HEK293 (cell line): ENCODE data around the gene LAP3.

Experiments
- CTCF ChIA-PET: fragments of 350-600 bp; formaldehyde crosslinking; extraction: SDS; loops from one replicate; lab custom pipeline; 2021; ENCODE audit warnings: antibody characterized with exemption; lab: Yijun Ruan, JAX
- POLR2A ChIA-PET: fragments of 300-600 bp; formaldehyde crosslinking; extraction: SDS; loops from one replicate; lab custom pipeline; 2020; ENCODE audit warnings: antibody characterized with exemption, inconsistent platforms; lab: Yijun Ruan, JAX
- H3K27ac ChIP-seq: fragments of 200-500 bp; sonication (Bioruptor generic); 2 replicates; pipeline ENCODE4 v1.5.1; 2014; ENCODE audit warnings: low read depth, low read length, control low read depth, inconsistent platforms; ENCODE audit errors: extremely low read depth
- H3K36me3 ChIP-seq, 2 experiments: fragments of 200-500 bp in 1 of 2; sonication (Bioruptor generic) in 1 of 2; 1 replicate in 1 of 2; 2 replicates in 1 of 2; pipeline ENCODE4 v1.5.1; 2014 to 2017; ENCODE audit warnings: inconsistent platforms in 2 of 2, low read length in 2 of 2; ENCODE audit not compliant: control insufficient read depth in 2 of 2, insufficient read depth in 1 of 2
- H3K4me1 ChIP-seq: fragments of 200-500 bp; sonication (Bioruptor generic); 2 replicates; pipeline ENCODE4 v1.5.1; 2014; ENCODE audit warnings: mild to moderate bottlenecking, low read length, inconsistent platforms; ENCODE audit not compliant: control insufficient read depth, insufficient read depth
- H3K4me3 ChIP-seq: 2 replicates; pipeline ENCODE4 v1.5.1; 2011; ENCODE audit warnings: low read depth, mild to moderate bottlenecking, control low read depth, low read length, moderate library complexity
- H3K9me3 ChIP-seq: fragments of 200-500 bp; sonication (Bioruptor generic); 2 replicates; pipeline ENCODE4 v1.5.1; 2014; ENCODE audit warnings: low read depth, low read length, inconsistent platforms; ENCODE audit not compliant: control insufficient read depth, insufficient read depth
- EGR2 ChIP-seq: fragments of 450-650 bp; formaldehyde crosslinking; IDR thresholded peaks from 2 replicates; pipeline ENCODE4 v1.5.1; 2016; ENCODE audit warnings: low read depth, missing biosample characterization, missing genetic modification characterization
- FEZF1 ChIP-seq: fragments of 450-650 bp; formaldehyde crosslinking; IDR thresholded peaks from 2 replicates; pipeline ENCODE4 v1.5.1; 2016; ENCODE audit warnings: missing biosample characterization, missing genetic modification characterization
- IKZF3 ChIP-seq: fragments of 450-650 bp; IDR thresholded peaks from 2 replicates; pipeline ENCODE4 v1.5.0; 2018; ENCODE audit warnings: missing biosample characterization, mild to moderate bottlenecking, missing genetic modification characterization, moderate library complexity
- OVOL3 ChIP-seq: fragments of 450-650 bp; formaldehyde crosslinking; IDR thresholded peaks from 2 replicates; pipeline ENCODE4 v1.5.1; 2016; ENCODE audit warnings: missing biosample characterization, missing genetic modification characterization
- PATZ1 ChIP-seq: fragments of 450-650 bp; formaldehyde crosslinking; IDR thresholded peaks from 2 replicates; pipeline ENCODE4 v1.5.1; 2016; ENCODE audit warnings: missing biosample characterization, missing genetic modification characterization
- REPIN1 ChIP-seq: fragments of 450-650 bp; formaldehyde crosslinking; IDR thresholded peaks from 2 replicates; pipeline ENCODE4 v1.5.1; 2017; ENCODE audit warnings: missing biosample characterization, missing genetic modification characterization, low read depth
- SETDB1 ChIP-seq: IDR thresholded peaks from one replicate; pipeline ENCODE4 v1.6.1; 2017; ENCODE audit warnings: mild to moderate bottlenecking, low read length, moderate library complexity, mixed read lengths; ENCODE audit not compliant: insufficient read length
- TRIM28 ChIP-seq: IDR thresholded peaks from 2 replicates; pipeline ENCODE4 v1.6.1; 2011; ENCODE audit warnings: low read length, control low read depth, borderline replicate concordance
- WT1 ChIP-seq: fragments of 450-650 bp; formaldehyde crosslinking; IDR thresholded peaks from 2 replicates; pipeline ENCODE4 v1.5.1; 2016; ENCODE audit warnings: missing biosample characterization, missing genetic modification characterization
- ZBTB7A ChIP-seq: fragments of 450-650 bp; formaldehyde crosslinking; IDR thresholded peaks from 2 replicates; pipeline ENCODE4 v1.5.1; 2016; ENCODE audit warnings: low read depth, missing biosample characterization, missing genetic modification characterization
- ZFHX2 ChIP-seq: fragments of 450-650 bp; formaldehyde crosslinking; conservative IDR thresholded peaks from 2 replicates; pipeline ENCODE4 v1.5.1; 2016; ENCODE audit warnings: missing biosample characterization, missing genetic modification characterization
- ZFP3 ChIP-seq: fragments of 450-650 bp; formaldehyde crosslinking; IDR thresholded peaks from 2 replicates; pipeline ENCODE4 v1.5.1; 2016; ENCODE audit warnings: low read depth, missing biosample characterization, missing genetic modification characterization
- ZFP37 ChIP-seq: fragments of 450-650 bp; formaldehyde crosslinking; IDR thresholded peaks from 2 replicates; pipeline ENCODE4 v1.5.1; 2016; ENCODE audit warnings: missing biosample characterization, missing genetic modification characterization
- ZFP69B ChIP-seq: fragments of 450-650 bp; formaldehyde crosslinking; IDR thresholded peaks from 2 replicates; pipeline ENCODE4 v1.5.1; 2016; ENCODE audit warnings: missing biosample characterization, missing genetic modification characterization
- ZNF114 ChIP-seq: fragments of 450-650 bp; formaldehyde crosslinking; IDR thresholded peaks from 2 replicates; pipeline ENCODE4 v1.5.0; 2017; ENCODE audit warnings: missing biosample characterization, missing genetic modification characterization
- ZNF2 ChIP-seq: fragments of 450-650 bp; formaldehyde crosslinking; IDR thresholded peaks from 2 replicates; pipeline ENCODE4 v1.5.1; 2016; ENCODE audit warnings: missing biosample characterization, missing genetic modification characterization
- ZNF221 ChIP-seq: fragments of 450-650 bp; formaldehyde crosslinking; IDR thresholded peaks from 2 replicates; pipeline ENCODE4 v1.5.1; 2017; ENCODE audit warnings: missing biosample characterization, missing genetic modification characterization, borderline replicate concordance
- ZNF24 ChIP-seq: fragments of 450-650 bp; formaldehyde crosslinking; IDR thresholded peaks from 2 replicates; pipeline ENCODE4 v1.5.1; 2016; ENCODE audit warnings: missing biosample characterization, missing genetic modification characterization
- ZNF311 ChIP-seq: fragments of 450-650 bp; formaldehyde crosslinking; IDR thresholded peaks from 2 replicates; pipeline ENCODE4 v1.5.1; 2017; ENCODE audit warnings: missing biosample characterization, missing genetic modification characterization, borderline replicate concordance
- ZNF354C ChIP-seq: fragments of 450-650 bp; formaldehyde crosslinking; IDR thresholded peaks from 2 replicates; pipeline ENCODE4 v1.5.1; 2016; ENCODE audit warnings: missing biosample characterization, missing genetic modification characterization, low read depth, borderline replicate concordance
- ZNF366 ChIP-seq: fragments of 450-650 bp; formaldehyde crosslinking; conservative IDR thresholded peaks from 2 replicates; pipeline ENCODE4 v1.5.1; 2016; ENCODE audit warnings: missing biosample characterization, missing genetic modification characterization
- ZNF37A ChIP-seq: fragments of 450-650 bp; IDR thresholded peaks from 2 replicates; pipeline ENCODE4 v1.5.1; 2018; ENCODE audit warnings: missing biosample characterization, missing genetic modification characterization
- ZNF513 ChIP-seq: fragments of 450-650 bp; IDR thresholded peaks from 2 replicates; pipeline ENCODE4 v1.5.1; 2018; ENCODE audit warnings: missing biosample characterization, missing genetic modification characterization
- ZNF521 ChIP-seq: fragments of 450-650 bp; formaldehyde crosslinking; IDR thresholded peaks from 2 replicates; pipeline ENCODE4 v1.5.1; 2017; ENCODE audit warnings: missing biosample characterization, mild to moderate bottlenecking, missing genetic modification characterization
- ZSCAN23 ChIP-seq: fragments of 450-650 bp; formaldehyde crosslinking; IDR thresholded peaks from 2 replicates; pipeline ENCODE4 v1.5.1; 2016; ENCODE audit warnings: missing biosample characterization, missing genetic modification characterization
- TF ChIP-seq, protein P1 (sequence below): fragments of 450-650 bp; formaldehyde crosslinking; IDR thresholded peaks from 2 replicates; pipeline ENCODE4 v1.5.1; 2017; ENCODE audit warnings: missing biosample characterization, missing genetic modification characterization
- TF ChIP-seq, protein P2 (sequence below): fragments of 450-650 bp; formaldehyde crosslinking; IDR thresholded peaks from 2 replicates; pipeline ENCODE4 v1.5.1; 2016; ENCODE audit warnings: missing biosample characterization, missing genetic modification characterization

The LAP3 gene

DNA sequence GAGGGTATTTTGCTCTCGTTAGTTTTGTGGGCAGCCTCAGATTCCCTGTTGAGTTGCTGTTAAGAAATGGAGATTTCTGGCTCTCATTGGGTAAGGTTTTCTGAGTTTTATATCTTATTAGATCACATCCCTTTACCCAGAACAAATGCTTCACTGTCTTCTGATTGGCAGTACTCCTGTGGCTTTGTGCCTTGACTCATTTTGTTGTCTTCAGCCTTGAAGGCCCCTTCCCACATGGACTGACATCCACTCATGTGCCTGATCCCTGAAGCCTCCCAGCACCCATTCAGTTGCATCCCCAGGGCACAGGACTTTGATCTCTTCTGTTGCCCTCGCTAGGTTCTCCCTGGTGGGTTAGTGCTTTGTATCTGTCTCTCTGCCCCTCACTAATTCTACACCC is 47.8 kb downstream of the LAP3 start (continued):
- TF ChIP-seq, protein P1, sequence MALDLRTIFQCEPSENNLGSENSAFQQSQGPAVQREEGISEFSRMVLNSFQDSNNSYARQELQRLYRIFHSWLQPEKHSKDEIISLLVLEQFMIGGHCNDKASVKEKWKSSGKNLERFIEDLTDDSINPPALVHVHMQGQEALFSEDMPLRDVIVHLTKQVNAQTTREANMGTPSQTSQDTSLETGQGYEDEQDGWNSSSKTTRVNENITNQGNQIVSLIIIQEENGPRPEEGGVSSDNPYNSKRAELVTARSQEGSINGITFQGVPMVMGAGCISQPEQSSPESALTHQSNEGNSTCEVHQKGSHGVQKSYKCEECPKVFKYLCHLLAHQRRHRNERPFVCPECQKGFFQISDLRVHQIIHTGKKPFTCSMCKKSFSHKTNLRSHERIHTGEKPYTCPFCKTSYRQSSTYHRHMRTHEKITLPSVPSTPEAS: no peak
- TF ChIP-seq, protein P2, sequence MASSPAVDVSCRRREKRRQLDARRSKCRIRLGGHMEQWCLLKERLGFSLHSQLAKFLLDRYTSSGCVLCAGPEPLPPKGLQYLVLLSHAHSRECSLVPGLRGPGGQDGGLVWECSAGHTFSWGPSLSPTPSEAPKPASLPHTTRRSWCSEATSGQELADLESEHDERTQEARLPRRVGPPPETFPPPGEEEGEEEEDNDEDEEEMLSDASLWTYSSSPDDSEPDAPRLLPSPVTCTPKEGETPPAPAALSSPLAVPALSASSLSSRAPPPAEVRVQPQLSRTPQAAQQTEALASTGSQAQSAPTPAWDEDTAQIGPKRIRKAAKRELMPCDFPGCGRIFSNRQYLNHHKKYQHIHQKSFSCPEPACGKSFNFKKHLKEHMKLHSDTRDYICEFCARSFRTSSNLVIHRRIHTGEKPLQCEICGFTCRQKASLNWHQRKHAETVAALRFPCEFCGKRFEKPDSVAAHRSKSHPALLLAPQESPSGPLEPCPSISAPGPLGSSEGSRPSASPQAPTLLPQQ (tag by site-specific recombination): no peak
- no peak for TF ChIP-seq EGR2 (tag by site-specific recombination)
- TF ChIP-seq ZFHX2 (tag by site-specific recombination): no peak
- TF ChIP-seq, all 188 proteins: peak for 0

DNA sequence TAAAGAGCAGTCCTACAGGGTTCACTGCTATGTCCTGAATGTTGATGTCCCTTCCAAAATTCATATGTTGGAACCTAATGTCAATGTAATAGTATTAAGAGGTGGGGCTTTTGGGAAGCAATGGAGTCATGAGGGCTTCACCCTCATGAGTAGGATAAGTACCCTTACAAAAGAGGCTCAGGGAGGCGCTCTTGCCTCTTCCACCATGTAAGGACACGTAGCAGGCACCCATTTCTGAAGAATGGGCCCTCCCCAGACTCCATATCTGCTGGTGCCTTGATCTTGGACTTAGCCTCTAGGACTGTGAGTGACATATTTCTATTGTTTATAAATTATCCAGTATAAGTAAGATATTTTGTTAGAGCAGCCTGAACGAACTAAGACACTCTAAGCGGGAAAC is 53.2 kb downstream of the LAP3 start:
- CTCF ChIA-PET: no interaction called here

DNA sequence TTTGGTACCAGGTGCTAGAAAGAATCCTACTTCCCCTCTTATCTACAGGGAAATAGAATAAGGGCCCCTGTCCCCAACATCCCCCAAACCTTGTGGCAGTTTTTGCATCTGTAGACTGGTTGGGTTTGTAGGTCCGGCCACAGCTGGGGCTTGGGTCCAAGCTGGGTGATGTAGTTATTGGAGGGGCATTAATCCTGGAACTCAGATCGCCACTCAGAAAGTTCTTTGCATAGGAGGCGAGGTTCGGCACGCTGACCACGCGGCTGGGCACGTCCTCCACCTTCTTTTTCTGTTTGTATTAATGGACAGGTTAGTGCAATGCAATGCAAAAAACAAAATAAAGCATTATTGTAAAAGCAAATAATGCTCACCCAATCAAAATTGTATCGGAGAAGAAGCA is 56.6 kb downstream of the LAP3 start:
- H3K9me3 ChIP-seq: no peaks in the 10 kb centered on the region
- ChIA-PET CTCF (no interaction called here), POLR2A (no interaction called here)
- H3K27ac ChIP-seq: no peak overlapping the region
- H3K4me1 ChIP-seq: no peaks in the 10 kb centered on the region
- H3K36me3 ChIP-seq: peaks cover 3 to 84% of the 10 kb centered on the region in 2 experiments; a peak in 2 of 3 replicates
- no peak overlapping the region for H3K4me3 ChIP-seq
- TF ChIP-seq WT1 (tag by site-specific recombination) (no peak), ZSCAN23 (tag by site-specific recombination) (no peak), ZFP3 (tag by site-specific recombination) (no peak), ZNF354C (tag by site-specific recombination) (no peak), ZBTB7A (tag by site-specific recombination) (no peak)

More for the DNA sequence above, 53.2 kb downstream of the LAP3 start:
- Histone ChIP-seq H3K4me3 (no peak overlapping the region), H3K9me3 (no peaks in the 10 kb centered on the region), H3K4me1 (no peaks in the 10 kb centered on the region), H3K27ac (no peak overlapping the region), H3K36me3 (peaks cover 12 to 98% of the 10 kb centered on the region in 2 experiments; a peak in 2 of 3 replicates)
- TF ChIP-seq ZNF366 (tag by site-specific recombination): no peak
- no peak for TF ChIP-seq ZNF37A
- TF ChIP-seq ZNF513 (tag by site-specific recombination): no peak
- TF ChIP-seq TRIM28: no peak
- TF ChIP-seq SETDB1: no peak
- TF ChIP-seq IKZF3: no peak
- no peak for TF ChIP-seq ZFP69B (tag by site-specific recombination)
- TF ChIP-seq ZNF24 (tag by site-specific recombination): no peak
- no peak for TF ChIP-seq FEZF1
- no peak for TF ChIP-seq OVOL3
- no peak for TF ChIP-seq ZFP37 (tag by site-specific recombination)
- TF ChIP-seq ZNF521 (tag by site-specific recombination): no peak
- TF ChIP-seq PATZ1 (tag by site-specific recombination): no peak
- TF ChIP-seq REPIN1 (tag by site-specific recombination): no peak
- no peak for TF ChIP-seq ZNF311 (tag by site-specific recombination)
- TF ChIP-seq ZNF2 (tag by site-specific recombination): no peak
- TF ChIP-seq ZNF114 (tag by site-specific recombination): no peak
- no peak for TF ChIP-seq ZNF221 (tag by site-specific recombination)
- POLR2A ChIA-PET: no interaction called here
